Endodermal cell (in vitro differentiated cells): Measurements from ENCODE around the gene CFAP74. TPM values are rescaled to one million over a fixed set of nuclear protein-coding genes. Genes with fewer than 3 reads are reported as not detected.

Experiments
- DNase-seq: peaks from one replicate; pipeline ENCODE4 v3.0.0-alpha.2; 2017
- H3K27ac ChIP-seq: 2 replicates; pipeline ENCODE4 v1.5.1; 2013; ENCODE audit warnings: mild to moderate bottlenecking, low read depth, low read length, moderate library complexity
- H3K27me3 ChIP-seq: 2 replicates; pipeline ENCODE4 v1.6.1; 2013; ENCODE audit warnings: mild to moderate bottlenecking, low read length, moderate library complexity; ENCODE audit not compliant: insufficient read depth, control insufficient read depth, poor library complexity, severe bottlenecking
- H3K36me3 ChIP-seq: 2 replicates; pipeline ENCODE4 v1.7.0; 2013; ENCODE audit warnings: mild to moderate bottlenecking, low read length, moderate library complexity; ENCODE audit not compliant: control insufficient read depth, insufficient read depth
- H3K4me1 ChIP-seq: one replicate; pipeline ENCODE4 v1.7.0; 2013; ENCODE audit warnings: low read length; ENCODE audit not compliant: control insufficient read depth, insufficient read depth
- H3K4me3 ChIP-seq: 2 replicates; pipeline ENCODE4 v1.5.1; 2013; ENCODE audit warnings: mild to moderate bottlenecking, low read length, moderate library complexity
- H3K9ac ChIP-seq: 2 replicates; pipeline ENCODE4 v1.6.1; 2013; ENCODE audit warnings: mild to moderate bottlenecking, low read length, moderate library complexity; ENCODE audit not compliant: poor library complexity, severe bottlenecking; ENCODE audit errors: extremely low read depth
- H3K9me3 ChIP-seq: 2 replicates; pipeline ENCODE4 v1.6.1; 2013; ENCODE audit warnings: mild to moderate bottlenecking, low read length, moderate library complexity; ENCODE audit not compliant: control insufficient read depth
- H3K27ac Mint-ChIP-seq: 2 replicates; pipeline ENCODE4 v1.8.0; 2020; ENCODE audit warnings: mixed read lengths
- H3K27me3 Mint-ChIP-seq: 2 replicates; pipeline ENCODE4 v1.8.0; 2021; ENCODE audit warnings: mild to moderate bottlenecking, mixed read lengths; ENCODE audit not compliant: insufficient read depth
- H3K36me3 Mint-ChIP-seq: 2 replicates; pipeline ENCODE4 v1.8.0; 2020; ENCODE audit warnings: low read depth, mixed read lengths
- H3K4me1 Mint-ChIP-seq: 2 replicates; pipeline ENCODE4 v1.8.0; 2020; ENCODE audit warnings: mixed read lengths
- H3K4me3 Mint-ChIP-seq: 2 replicates; pipeline ENCODE4 v1.8.0; 2020; ENCODE audit warnings: mild to moderate bottlenecking, moderate library complexity, mixed read lengths
- H3K9me3 Mint-ChIP-seq: 2 replicates; pipeline ENCODE4 v1.8.0; 2020; ENCODE audit warnings: mild to moderate bottlenecking, mixed read lengths
- WGBS, 2 experiments: methylation state at CpG; one replicate each; pipeline versions ENCODE4 v1.1.5 to v1.1.7; 2013; ENCODE audit warnings: missing lambda C conversion rate in 2 of 2, mixed read lengths in 1 of 2; ENCODE audit not compliant: insufficient coverage in 1 of 2, insufficient read length in 1 of 2; 5-methylcytosine and 5-hydroxymethylcytosine counted together
- total RNA-seq, 2 donors: library from RNA; stranded (reverse); fragmentation: NEBNext Ultra II Directional in 1 of 2; extraction: Animal tissue kit (Norgen Biotek cat#: 25700) in 1 of 2; gene quantifications; 2 replicates in 1 of 2; 3 replicates in 1 of 2; pipeline ENCODE4 v1.2.1, GENCODE V29; 2021
- TF ChIP-seq, protein P1 (sequence below): fragments of 200-600 bp; sonication (generic); conservative IDR thresholded peaks from 2 replicates; pipeline ENCODE4 v1.5.0; 2021; ENCODE audit warnings: antibody characterized with exemption, mild to moderate bottlenecking

CFAP74 gene
- total RNA-seq, 2 donors from 2014 or later, result 0.58 to 0.75 TPM

DNA sequence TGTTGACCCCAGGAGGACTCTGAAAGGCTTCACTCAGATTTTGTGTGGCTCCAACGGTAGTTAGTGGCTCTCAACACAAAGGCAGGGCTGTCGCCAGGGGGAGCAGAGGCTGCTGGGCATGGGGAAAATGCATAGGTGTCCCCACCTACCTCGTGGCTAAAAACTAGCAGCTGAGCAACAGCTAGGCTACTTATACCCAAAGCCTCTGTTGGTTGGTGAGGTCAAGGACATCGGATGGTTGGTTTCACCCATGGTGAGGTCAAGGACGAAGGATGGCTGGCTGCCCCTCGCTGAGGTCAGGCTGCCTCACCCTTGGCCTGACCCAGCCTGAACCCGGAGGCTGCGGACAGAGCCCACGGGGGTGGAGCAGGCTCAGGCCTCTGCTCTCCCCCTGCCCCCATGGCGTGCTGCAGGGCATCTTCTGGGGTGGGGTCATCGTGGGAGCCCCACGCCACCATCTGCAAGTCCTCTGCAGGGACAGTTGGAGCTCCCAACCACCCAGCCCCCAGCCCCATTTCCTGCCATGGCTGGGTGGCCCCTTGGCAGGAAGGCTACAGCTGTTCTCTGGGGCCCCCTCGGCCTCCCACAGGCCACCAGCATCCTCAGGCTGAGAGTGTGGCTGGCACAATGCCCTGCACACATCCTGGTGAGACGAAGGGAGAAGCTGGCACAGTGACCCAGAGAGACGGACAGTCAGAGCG is 104.2 kb downstream of the CFAP74 start:
- no peaks in the 10 kb centered on the region for H3K36me3 ChIP-seq
- no peaks in the 10 kb centered on the region for H3K36me3 Mint-ChIP-seq
- H3K4me3 ChIP-seq, result no peak overlapping the region
- H3K9ac ChIP-seq, result no peak overlapping the region
- H3K9me3 Mint-ChIP-seq, result peaks cover 4% of the 10 kb centered on the region
- WGBS, 2 experiments, result 82 to 83% methylated on average over 11 to 16 of the region's 16 CpGs
- H3K27me3 Mint-ChIP-seq, result peaks cover 1% of the 10 kb centered on the region
- DNase-seq, result peak; percentile 86
- peaks cover 5% of the 10 kb centered on the region for H3K9me3 ChIP-seq
- H3K4me1 Mint-ChIP-seq, result peaks cover 14% of the 10 kb centered on the region
- H3K4me3 Mint-ChIP-seq, result no peak overlapping the region
- H3K27ac ChIP-seq, result no peak overlapping the region
- TF ChIP-seq, protein P1, sequence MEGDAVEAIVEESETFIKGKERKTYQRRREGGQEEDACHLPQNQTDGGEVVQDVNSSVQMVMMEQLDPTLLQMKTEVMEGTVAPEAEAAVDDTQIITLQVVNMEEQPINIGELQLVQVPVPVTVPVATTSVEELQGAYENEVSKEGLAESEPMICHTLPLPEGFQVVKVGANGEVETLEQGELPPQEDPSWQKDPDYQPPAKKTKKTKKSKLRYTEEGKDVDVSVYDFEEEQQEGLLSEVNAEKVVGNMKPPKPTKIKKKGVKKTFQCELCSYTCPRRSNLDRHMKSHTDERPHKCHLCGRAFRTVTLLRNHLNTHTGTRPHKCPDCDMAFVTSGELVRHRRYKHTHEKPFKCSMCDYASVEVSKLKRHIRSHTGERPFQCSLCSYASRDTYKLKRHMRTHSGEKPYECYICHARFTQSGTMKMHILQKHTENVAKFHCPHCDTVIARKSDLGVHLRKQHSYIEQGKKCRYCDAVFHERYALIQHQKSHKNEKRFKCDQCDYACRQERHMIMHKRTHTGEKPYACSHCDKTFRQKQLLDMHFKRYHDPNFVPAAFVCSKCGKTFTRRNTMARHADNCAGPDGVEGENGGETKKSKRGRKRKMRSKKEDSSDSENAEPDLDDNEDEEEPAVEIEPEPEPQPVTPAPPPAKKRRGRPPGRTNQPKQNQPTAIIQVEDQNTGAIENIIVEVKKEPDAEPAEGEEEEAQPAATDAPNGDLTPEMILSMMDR, result peak; percentile 67
- H3K4me1 ChIP-seq, result peaks cover 9% of the 10 kb centered on the region
- no peak overlapping the region for H3K27ac Mint-ChIP-seq
- H3K27me3 ChIP-seq, result no peaks in the 10 kb centered on the region

DNA sequence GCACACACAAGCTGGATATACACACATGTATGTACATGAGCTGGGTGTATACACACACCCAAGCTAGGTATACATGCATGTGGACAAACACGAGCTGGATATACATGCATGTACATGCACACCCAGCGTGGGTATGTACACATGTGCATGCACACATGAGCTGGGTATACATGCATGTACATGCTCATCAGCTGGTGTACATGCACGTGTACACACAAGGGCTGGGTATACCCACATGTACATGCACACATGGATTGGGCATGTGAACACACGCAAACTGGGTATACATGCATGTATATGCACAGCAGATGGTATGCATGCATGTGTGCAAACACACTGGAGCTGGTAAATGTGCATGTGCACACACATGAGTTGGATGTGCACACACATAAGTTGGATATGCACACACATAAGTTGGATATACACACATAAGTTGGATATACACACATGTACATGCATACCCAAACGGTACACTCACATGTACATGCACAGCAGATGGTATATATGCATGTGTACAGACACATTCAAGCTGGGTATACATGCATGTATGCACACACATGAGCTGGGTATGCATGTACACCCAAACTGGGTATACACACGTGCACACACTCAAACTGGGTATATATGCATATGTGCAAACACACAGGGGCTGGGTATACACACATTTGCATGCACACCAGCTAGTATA is 105.2 kb downstream of the CFAP74 start:
- peaks cover 4% of the 10 kb centered on the region for H3K9me3 Mint-ChIP-seq
- no peak overlapping the region for H3K4me3 ChIP-seq
- TF ChIP-seq, protein P1, result no peak
- peaks cover 19% of the 10 kb centered on the region for H3K4me1 Mint-ChIP-seq
- H3K4me3 Mint-ChIP-seq, result no peak overlapping the region
- DNase-seq, result no peak
- H3K27ac ChIP-seq, result no peak overlapping the region
- H3K9ac ChIP-seq, result no peak overlapping the region
- H3K4me1 ChIP-seq, result peaks cover 9% of the 10 kb centered on the region
- H3K36me3 Mint-ChIP-seq, result no peaks in the 10 kb centered on the region
- H3K27me3 ChIP-seq, result no peaks in the 10 kb centered on the region
- WGBS, 2 experiments, result 93 to 94% methylated on average over 6 of the region's 6 CpGs
- H3K36me3 ChIP-seq, result no peaks in the 10 kb centered on the region
- H3K9me3 ChIP-seq, result peaks cover 4% of the 10 kb centered on the region
- no peak overlapping the region for H3K27ac Mint-ChIP-seq
- peaks cover 4% of the 10 kb centered on the region for H3K27me3 Mint-ChIP-seq

DNA sequence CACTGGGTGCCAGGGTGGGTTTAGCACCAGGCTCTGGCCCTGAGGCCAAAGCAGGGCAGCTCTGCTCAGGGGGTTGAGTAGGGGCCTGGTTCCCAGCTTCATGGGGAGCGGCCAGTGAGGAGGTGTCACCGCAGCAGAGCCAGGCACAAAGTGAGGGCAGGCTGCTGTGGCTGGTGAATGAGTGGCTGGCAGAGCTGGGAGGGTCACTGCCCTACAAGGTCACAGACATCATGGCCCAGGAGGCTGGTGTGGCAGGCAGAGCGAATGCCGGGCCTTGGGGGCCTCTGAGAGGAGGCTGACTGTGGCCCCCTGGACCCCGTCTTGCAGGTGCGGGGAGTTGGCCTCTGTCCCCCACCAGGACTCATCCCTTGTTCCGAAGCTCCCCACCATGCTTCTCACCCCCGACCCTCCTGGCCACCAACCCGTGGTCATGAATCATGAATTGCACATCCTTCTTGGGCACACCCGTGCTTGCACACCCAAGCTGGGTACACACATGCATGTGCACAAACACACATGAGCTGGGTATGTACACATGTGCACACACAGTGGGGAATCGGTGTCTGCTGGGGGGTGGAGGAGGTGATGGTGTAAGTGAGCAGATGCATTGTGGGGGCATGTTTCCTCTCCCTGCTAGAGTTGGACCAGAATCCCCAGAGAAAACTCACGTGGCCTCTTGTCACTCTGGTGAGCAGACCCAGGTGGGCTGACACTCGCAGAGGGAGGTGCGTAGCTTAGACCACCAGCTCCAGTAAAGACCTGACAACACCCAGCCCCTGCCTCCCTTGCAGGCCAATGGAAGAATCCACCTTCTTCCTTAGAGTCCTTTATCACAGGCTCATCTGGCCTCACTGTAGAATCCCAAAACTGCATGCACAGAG is 107.9 kb downstream of the CFAP74 start:
- no peak for DNase-seq
- Histone ChIP-seq H3K27ac (no peak overlapping the region), H3K9me3 (no peaks in the 10 kb centered on the region), H3K9ac (no peak overlapping the region), H3K4me3 (no peak overlapping the region), H3K4me1 (peaks cover 9% of the 10 kb centered on the region), H3K27me3 (no peaks in the 10 kb centered on the region), H3K36me3 (no peaks in the 10 kb centered on the region)
- Mint-ChIP-seq H3K4me3 (peak overlapping the region; percentile 34), H3K27ac (no peak overlapping the region), H3K36me3 (no peaks in the 10 kb centered on the region), H3K27me3 (peaks cover 2% of the 10 kb centered on the region), H3K9me3 (no peaks in the 10 kb centered on the region), H3K4me1 (peaks cover 28% of the 10 kb centered on the region)
- TF ChIP-seq, protein P1, result no peak
- 85 to 94% methylated on average over 10 to 14 of the region's 14 CpGs for WGBS, 2 experiments
